SK-N-SH treated with all-trans-retinoic acid at 6 μM for 48 hours (cell line): ENCODE results near the gene LOXL3.

Source experiments
- ATAC-seq: fragments of 200-7000 bp; cut with Tn5 transposase; 3 replicates; pipeline ENCODE4 v1.9.1; 2020; ENCODE audit warnings: mild to moderate bottlenecking, moderate library complexity
- ARNTL ChIP-seq: fragments of 450-650 bp; formaldehyde crosslinking; IDR thresholded peaks from 2 replicates; pipeline ENCODE4 v1.5.0; 2020; ENCODE audit warnings: low read depth, mild to moderate bottlenecking, moderate library complexity, borderline replicate concordance
- BACH2 ChIP-seq: fragments of 250-450 bp; sonication (Bioruptor Pico); IDR thresholded peaks from 2 replicates; pipeline ENCODE4 v1.9.0; 2021; ENCODE audit warnings: mild to moderate bottlenecking, borderline replicate concordance
- CREB5 ChIP-seq: fragments of 250-450 bp; sonication (Bioruptor Pico); IDR thresholded peaks from 2 replicates; pipeline ENCODE4 v1.5.1; 2020; ENCODE audit warnings: low read depth, mild to moderate bottlenecking, moderate library complexity
- ESRRG ChIP-seq: fragments of 250-450 bp; sonication (Bioruptor Pico); IDR thresholded peaks from 2 replicates; pipeline ENCODE4 v1.6.1; 2021; ENCODE audit warnings: mild to moderate bottlenecking
- GLIS3 ChIP-seq: fragments of 250-450 bp; sonication (Bioruptor Pico); IDR thresholded peaks from 2 replicates; pipeline ENCODE4 v1.5.0; 2020; ENCODE audit warnings: mild to moderate bottlenecking, moderate library complexity
- ISL1 ChIP-seq: fragments of 250-450 bp; sonication (Bioruptor Pico); IDR thresholded peaks from 2 replicates; pipeline ENCODE4 v2.1.2; 2022; ENCODE audit warnings: mild to moderate bottlenecking, moderate library complexity
- POU6F1 ChIP-seq: fragments of 250-450 bp; sonication (Bioruptor Pico); IDR thresholded peaks from 2 replicates; pipeline ENCODE4 v1.8.0; 2021; ENCODE audit warnings: low read depth, mild to moderate bottlenecking, moderate library complexity, borderline replicate concordance
- PPARA ChIP-seq: fragments of 250-450 bp; sonication (Bioruptor Pico); IDR thresholded peaks from 2 replicates; pipeline ENCODE4 v1.5.0; 2020; ENCODE audit warnings: mild to moderate bottlenecking, borderline replicate concordance
- RARB ChIP-seq: fragments of 250-450 bp; sonication (Bioruptor Pico); IDR thresholded peaks from 2 replicates; pipeline ENCODE4 v1.8.0; 2021; ENCODE audit warnings: mild to moderate bottlenecking, moderate library complexity
- SNAI2 ChIP-seq: fragments of 250-450 bp; sonication (Bioruptor Pico); IDR thresholded peaks from 2 replicates; pipeline ENCODE4 v1.5.0; 2020; ENCODE audit warnings: mild to moderate bottlenecking, moderate library complexity
- TCF4 ChIP-seq: fragments of 250-450 bp; sonication (Bioruptor Pico); IDR thresholded peaks from 2 replicates; pipeline ENCODE4 v1.8.0; 2021; ENCODE audit warnings: mild to moderate bottlenecking, moderate library complexity, borderline replicate concordance
- TOX ChIP-seq: fragments of 250-450 bp; sonication (Bioruptor Pico); IDR thresholded peaks from 2 replicates; pipeline ENCODE4 v1.8.0; 2021; ENCODE audit warnings: mild to moderate bottlenecking, moderate library complexity, borderline replicate concordance
- ZC3H10 ChIP-seq: fragments of 250-450 bp; sonication (Bioruptor Pico); IDR thresholded peaks from 2 replicates; pipeline ENCODE4 v1.5.1; 2021; ENCODE audit warnings: mild to moderate bottlenecking, moderate library complexity
- ZFP3 ChIP-seq: fragments of 250-450 bp; sonication (Bioruptor Pico); IDR thresholded peaks from 2 replicates; pipeline ENCODE4 v1.5.0; 2020; ENCODE audit warnings: mild to moderate bottlenecking, moderate library complexity
- ZFP30 ChIP-seq: fragments of 450-650 bp; formaldehyde crosslinking; IDR thresholded peaks from 2 replicates; pipeline ENCODE4 v1.5.0; 2022; ENCODE audit warnings: mild to moderate bottlenecking, moderate library complexity
- ZNF565 ChIP-seq: fragments of 450-650 bp; formaldehyde crosslinking; conservative IDR thresholded peaks from 2 replicates; pipeline ENCODE4 v1.5.0; 2020; ENCODE audit warnings: low read depth, mild to moderate bottlenecking, moderate library complexity
- ZNF70 ChIP-seq: fragments of 450-650 bp; formaldehyde crosslinking; IDR thresholded peaks from 2 replicates; pipeline ENCODE4 v1.5.0; 2020; ENCODE audit warnings: mild to moderate bottlenecking, moderate library complexity
- ZNF8 ChIP-seq: fragments of 450-650 bp; formaldehyde crosslinking; IDR thresholded peaks from 2 replicates; pipeline ENCODE4 v1.5.0; 2020; ENCODE audit warnings: mild to moderate bottlenecking, moderate library complexity
- TF ChIP-seq, protein P1 (sequence below): fragments of 250-450 bp; sonication (Bioruptor Pico); IDR thresholded peaks from 2 replicates; pipeline ENCODE4 v1.8.0; 2020; ENCODE audit warnings: mild to moderate bottlenecking, moderate library complexity, borderline replicate concordance

The LOXL3 gene

GRCh38 chr2:74527741-74528140 lies 26.0 kb downstream of the LOXL3 start:
- ATAC-seq = no peak
- TF ChIP-seq ZC3H10 (no peak), TCF4 (CRISPR knock-in tag) (no peak), ZNF565 (CRISPR knock-in tag) (no peak), CREB5 (no peak), PPARA (CRISPR knock-in tag) (no peak), ZFP30 (CRISPR knock-in tag) (no peak), TOX (CRISPR knock-in tag) (no peak), ARNTL (CRISPR knock-in tag) (no peak), ZNF8 (CRISPR knock-in tag) (no peak), RARB (no peak), ZNF70 (CRISPR knock-in tag) (no peak), ESRRG (CRISPR knock-in tag) (no peak), ZFP3 (CRISPR knock-in tag) (no peak), GLIS3 (no peak), ISL1 (CRISPR knock-in tag) (no peak)
- TF ChIP-seq, protein P1, sequence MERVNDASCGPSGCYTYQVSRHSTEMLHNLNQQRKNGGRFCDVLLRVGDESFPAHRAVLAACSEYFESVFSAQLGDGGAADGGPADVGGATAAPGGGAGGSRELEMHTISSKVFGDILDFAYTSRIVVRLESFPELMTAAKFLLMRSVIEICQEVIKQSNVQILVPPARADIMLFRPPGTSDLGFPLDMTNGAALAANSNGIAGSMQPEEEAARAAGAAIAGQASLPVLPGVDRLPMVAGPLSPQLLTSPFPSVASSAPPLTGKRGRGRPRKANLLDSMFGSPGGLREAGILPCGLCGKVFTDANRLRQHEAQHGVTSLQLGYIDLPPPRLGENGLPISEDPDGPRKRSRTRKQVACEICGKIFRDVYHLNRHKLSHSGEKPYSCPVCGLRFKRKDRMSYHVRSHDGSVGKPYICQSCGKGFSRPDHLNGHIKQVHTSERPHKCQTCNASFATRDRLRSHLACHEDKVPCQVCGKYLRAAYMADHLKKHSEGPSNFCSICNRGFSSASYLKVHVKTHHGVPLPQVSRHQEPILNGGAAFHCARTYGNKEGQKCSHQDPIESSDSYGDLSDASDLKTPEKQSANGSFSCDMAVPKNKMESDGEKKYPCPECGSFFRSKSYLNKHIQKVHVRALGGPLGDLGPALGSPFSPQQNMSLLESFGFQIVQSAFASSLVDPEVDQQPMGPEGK (CRISPR knock-in tag) = no peak

GRCh38 chr2:74526649-74527230 lies 27.0 kb downstream of the LOXL3 start:
- no peak for ATAC-seq
- TF ChIP-seq ZNF70 (CRISPR knock-in tag) (no peak), TOX (CRISPR knock-in tag) (no peak), GLIS3 (no peak)

DNA sequence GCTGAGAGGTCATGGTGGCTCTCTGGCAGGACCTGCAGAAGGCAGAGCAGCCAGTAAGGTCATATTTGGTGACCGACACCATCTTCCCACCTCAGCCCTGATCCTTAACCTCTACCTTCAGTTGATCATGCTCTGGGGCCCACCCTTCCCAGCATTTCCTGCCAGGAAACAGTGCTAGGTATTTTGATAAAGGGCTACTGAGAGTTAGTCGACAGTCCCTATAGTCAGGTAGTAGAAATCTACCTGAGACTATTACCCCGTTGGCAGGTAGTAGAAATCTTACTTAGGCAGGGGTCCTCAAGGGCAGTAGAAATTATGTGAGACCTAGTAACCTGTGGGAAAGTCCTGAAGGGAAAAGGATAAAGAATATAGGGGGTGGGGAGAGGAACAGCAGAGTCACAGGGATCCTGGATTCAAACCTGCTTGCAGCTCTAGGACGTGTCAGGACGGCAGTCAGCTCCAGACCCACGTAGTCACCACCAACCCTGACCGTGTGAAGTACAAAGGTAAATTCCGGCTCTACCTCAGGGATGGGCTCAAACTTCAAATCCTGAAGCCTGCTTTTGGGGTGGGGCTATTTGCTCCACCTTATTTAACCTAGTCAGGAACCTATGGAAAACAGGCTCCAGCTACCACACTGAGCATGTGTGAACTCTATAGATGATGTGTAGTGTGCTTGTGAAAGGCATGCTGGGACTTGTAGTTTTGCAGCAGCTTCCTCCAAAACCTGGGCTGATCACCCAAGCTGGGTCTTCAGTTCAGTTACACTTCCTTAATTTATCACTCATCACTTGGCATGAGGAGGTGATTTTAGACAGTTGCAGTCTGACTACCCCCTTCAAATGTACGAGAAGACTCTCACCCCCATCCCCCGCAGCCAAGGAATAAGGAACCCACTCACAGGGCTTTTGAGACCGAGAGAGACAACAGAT lies 27.8 kb downstream of the LOXL3 start, which contains the start of gene DQX1:
Gene DQX1, minus strand, starts transcription at position 515 of the 932 bp plus-strand sequence. Its CDS starts 502 bp downstream, at position 13.
- ATAC-seq = no peak
- TF ChIP-seq ZFP30 (CRISPR knock-in tag) = no peak
- TF ChIP-seq BACH2 (CRISPR knock-in tag) = no peak
- TF ChIP-seq, protein P1 (CRISPR knock-in tag) = no peak
- TF ChIP-seq ARNTL (CRISPR knock-in tag) = no peak
- no peak for TF ChIP-seq ZFP3 (CRISPR knock-in tag)
- TF ChIP-seq ZNF565 (CRISPR knock-in tag) = no peak
- TF ChIP-seq ZNF70 (CRISPR knock-in tag) = no peak
- TF ChIP-seq POU6F1 = no peak
- TF ChIP-seq, all 23 proteins: peak for 0

GRCh38 chr2:74524955-74525716 lies 28.6 kb downstream of the LOXL3 start:
- ATAC-seq = no peak

More at GRCh38 chr2:74524955-74525716, 28.6 kb downstream of the LOXL3 start:
- no peak for TF ChIP-seq SNAI2 (CRISPR knock-in tag)
